A673 (cell line): Measurements from ENCODE around the gene PADI3. TPM values are rescaled to one million over a fixed set of nuclear protein-coding genes. Genes with fewer than 3 reads are reported as not detected.

Experiments used
- BruUV-seq: library from RNA; stranded (reverse); fragments of 400-500 nt; replicated peaks from 2 replicates; lab custom pipeline; 2021; lab: Mats Ljungman, UMichigan
- CTCF ChIA-PET: fragments of 300-600 bp; sonication (Branson Sonifier 250); formaldehyde crosslinking; loops from one replicate; lab custom pipeline; 2022; ENCODE audit warnings: antibody characterized with exemption; lab: Charles Lee
- POLR2A ChIA-PET: fragments of 300-600 bp; sonication (Branson Sonifier 250); formaldehyde crosslinking; loops from one replicate; lab custom pipeline; 2022; ENCODE audit warnings: antibody characterized with exemption; ENCODE audit not compliant: low non-redundant PET; lab: Charles Lee
- DNase-seq: peaks from one replicate; pipeline ENCODE4 v3.0.0-alpha.2; 2015; ENCODE audit warnings: low spot score
- H3K27ac ChIP-seq: fragments of 200-600 bp; sonication (generic); 2 replicates; pipeline ENCODE4 v1.5.1; 2016; ENCODE audit warnings: mixed run types, low read depth, mild to moderate bottlenecking, mixed read lengths, antibody characterized with exemption, low read length; ENCODE audit not compliant: poor library complexity, severe bottlenecking
- H3K27me3 ChIP-seq: fragments of 200-600 bp; sonication (generic); replicated peaks from 2 replicates; pipeline ENCODE4 v1.6.1; 2017; ENCODE audit warnings: mixed run types, low read depth, mild to moderate bottlenecking, mixed read lengths, antibody characterized with exemption, low read length; ENCODE audit not compliant: insufficient read depth, poor library complexity
- H3K36me3 ChIP-seq: fragments of 200-600 bp; sonication (generic); 2 replicates; pipeline ENCODE4 v1.6.1; 2016; ENCODE audit warnings: mixed run types, mild to moderate bottlenecking, mixed read lengths, antibody characterized with exemption, low read length; ENCODE audit not compliant: insufficient read depth, poor library complexity, severe bottlenecking
- H3K4me1 ChIP-seq: fragments of 200-600 bp; sonication (generic); 2 replicates; pipeline ENCODE4 v1.6.1; 2017; ENCODE audit warnings: mixed run types, mild to moderate bottlenecking, mixed read lengths, antibody characterized with exemption, low read length; ENCODE audit not compliant: insufficient read depth, poor library complexity, severe bottlenecking
- H3K4me3 ChIP-seq: fragments of 200-600 bp; sonication (generic); 2 replicates; pipeline ENCODE4 v1.5.1; 2016; ENCODE audit warnings: low read depth, mixed run types, mild to moderate bottlenecking, mixed read lengths, low read length; ENCODE audit not compliant: poor library complexity, severe bottlenecking
- H3K9me3 ChIP-seq: fragments of 200-600 bp; sonication (generic); 2 replicates; pipeline ENCODE4 v1.6.1; 2016; ENCODE audit warnings: mixed run types, low read depth, mild to moderate bottlenecking, mixed read lengths, antibody characterized with exemption, low read length; ENCODE audit not compliant: poor library complexity, severe bottlenecking
- EZH2 ChIP-seq: fragments of 200-600 bp; sonication (generic); IDR thresholded peaks from 2 replicates; pipeline ENCODE4 v1.6.1; 2017; ENCODE audit warnings: borderline replicate concordance, low read depth, mild to moderate bottlenecking, mixed read lengths, antibody characterized with exemption, low read length; ENCODE audit not compliant: poor library complexity, severe bottlenecking
- intact Hi-C: fragments of 100-400 bp; cut with micrococcal nuclease; formaldehyde crosslinking; loops from one replicate; pipeline ENCODE4 v1.10.0; 2022; ENCODE audit not compliant: unreplicated experiment
- total RNA-seq: library from RNA; stranded (reverse); gene quantifications from 2 replicates; pipeline ENCODE4 v1.2.3, GENCODE V29; 2021
- TF ChIP-seq, protein P1 (sequence below): fragments of 300-800, 200-600 bp; sonication (generic); conservative IDR thresholded peaks from 2 replicates; pipeline ENCODE4 v1.5.1; 2017; ENCODE audit warnings: low read depth, mild to moderate bottlenecking, antibody characterized with exemption, low read length, moderate library complexity, mixed read lengths

PADI3 gene
- total RNA-seq, 1 experiment from 2014 or later, result 0.26 TPM

DNA sequence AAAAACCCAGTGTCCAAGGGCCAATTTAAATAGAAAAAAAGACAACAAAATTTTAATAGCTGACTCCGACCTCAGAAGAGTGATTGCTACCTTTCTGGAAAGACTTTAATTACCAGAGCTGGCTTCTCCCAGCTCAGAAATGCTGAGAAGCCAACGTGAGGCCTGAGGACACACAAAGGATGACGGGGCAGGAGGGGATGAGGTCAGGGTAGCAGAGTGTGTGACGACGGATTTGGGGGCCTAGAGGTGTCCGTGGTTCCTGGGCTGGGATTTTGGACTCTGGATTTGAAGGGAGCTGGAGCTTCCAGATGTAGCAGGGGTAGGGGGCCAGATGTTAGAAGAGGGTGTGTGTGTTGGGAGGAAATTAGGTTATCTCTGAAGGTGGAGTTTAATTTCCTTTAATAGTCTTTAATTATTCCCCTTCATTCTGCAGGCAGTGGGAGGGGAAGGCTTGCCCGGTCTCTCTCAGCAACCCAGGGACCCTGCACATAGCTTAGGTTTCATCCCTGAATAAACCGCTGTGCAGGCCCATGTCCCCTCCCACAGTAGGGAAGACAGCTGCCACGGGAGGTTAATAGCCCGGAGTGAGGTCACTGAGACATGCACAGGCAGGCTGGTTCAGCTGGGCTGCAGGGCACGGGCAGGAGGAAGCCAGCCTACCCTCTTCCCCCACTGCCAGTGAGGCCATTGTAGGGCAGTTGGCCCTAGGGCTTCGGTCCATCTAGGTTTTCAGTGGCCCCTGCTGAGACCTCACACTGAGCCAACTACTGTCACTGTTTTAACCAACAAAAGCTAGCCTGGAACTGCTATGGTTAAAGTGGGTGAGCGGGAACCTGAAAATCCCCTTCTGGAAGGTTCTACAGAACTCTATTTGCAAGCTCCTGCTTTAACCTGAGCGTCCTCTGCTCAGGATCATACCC, 3.8 kb upstream of the PADI3 start:
- no peak overlapping the region for H3K27ac ChIP-seq
- CTCF ChIA-PET, result no interaction called here
- TF ChIP-seq EZH2, result no peak
- TF ChIP-seq, protein P1, sequence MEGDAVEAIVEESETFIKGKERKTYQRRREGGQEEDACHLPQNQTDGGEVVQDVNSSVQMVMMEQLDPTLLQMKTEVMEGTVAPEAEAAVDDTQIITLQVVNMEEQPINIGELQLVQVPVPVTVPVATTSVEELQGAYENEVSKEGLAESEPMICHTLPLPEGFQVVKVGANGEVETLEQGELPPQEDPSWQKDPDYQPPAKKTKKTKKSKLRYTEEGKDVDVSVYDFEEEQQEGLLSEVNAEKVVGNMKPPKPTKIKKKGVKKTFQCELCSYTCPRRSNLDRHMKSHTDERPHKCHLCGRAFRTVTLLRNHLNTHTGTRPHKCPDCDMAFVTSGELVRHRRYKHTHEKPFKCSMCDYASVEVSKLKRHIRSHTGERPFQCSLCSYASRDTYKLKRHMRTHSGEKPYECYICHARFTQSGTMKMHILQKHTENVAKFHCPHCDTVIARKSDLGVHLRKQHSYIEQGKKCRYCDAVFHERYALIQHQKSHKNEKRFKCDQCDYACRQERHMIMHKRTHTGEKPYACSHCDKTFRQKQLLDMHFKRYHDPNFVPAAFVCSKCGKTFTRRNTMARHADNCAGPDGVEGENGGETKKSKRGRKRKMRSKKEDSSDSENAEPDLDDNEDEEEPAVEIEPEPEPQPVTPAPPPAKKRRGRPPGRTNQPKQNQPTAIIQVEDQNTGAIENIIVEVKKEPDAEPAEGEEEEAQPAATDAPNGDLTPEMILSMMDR, result no peak
- DNase-seq, result no peak
- H3K36me3 ChIP-seq, result no peaks in the 10 kb centered on the region
- no TSS peak for BruUV-seq
- no peaks in the 10 kb centered on the region for H3K4me1 ChIP-seq
- intact Hi-C loops, result no loop called here
- no peaks in the 10 kb centered on the region for H3K27me3 ChIP-seq
- H3K9me3 ChIP-seq, result no peaks in the 10 kb centered on the region
- POLR2A ChIA-PET, result no interaction called here
- no peak overlapping the region for H3K4me3 ChIP-seq

DNA sequence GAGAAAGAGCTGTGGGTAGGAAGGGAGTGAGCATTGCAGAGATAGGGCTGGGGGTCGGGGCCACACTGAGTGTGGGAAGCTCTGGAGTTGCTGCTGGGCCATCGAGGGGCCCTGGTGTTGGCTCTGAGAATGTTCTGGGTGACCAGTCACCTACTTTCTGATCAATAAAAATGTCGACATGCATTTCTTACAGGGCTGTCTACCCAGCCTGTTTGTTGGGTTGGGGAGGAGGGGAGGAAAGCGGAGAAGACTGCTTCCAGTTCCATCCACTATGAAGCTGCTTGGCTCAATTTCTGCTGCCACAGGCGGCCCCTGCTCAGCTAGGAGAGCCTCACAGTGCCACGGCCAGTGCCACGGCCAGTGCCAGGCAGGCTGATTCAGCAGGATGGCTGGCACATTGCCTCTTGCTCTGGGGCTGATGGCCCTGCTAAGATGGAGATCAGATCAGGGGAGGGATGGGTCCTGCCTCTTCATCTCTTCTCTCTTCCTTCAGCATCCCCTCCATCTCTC, 3.0 kb upstream of the PADI3 start:
- DNase-seq, result no peak
- no peaks in the 10 kb centered on the region for H3K9me3 ChIP-seq
- H3K27ac ChIP-seq, result no peak overlapping the region
- no peak overlapping the region for H3K4me3 ChIP-seq
- ChIA-PET CTCF (no interaction called here), POLR2A (no interaction called here)
- no peaks in the 10 kb centered on the region for H3K36me3 ChIP-seq
- BruUV-seq, result no TSS peak
- H3K27me3 ChIP-seq, result no peaks in the 10 kb centered on the region
- no peaks in the 10 kb centered on the region for H3K4me1 ChIP-seq
- no peak for TF ChIP-seq EZH2
- TF ChIP-seq, protein P1, result no peak
- intact Hi-C loops, result no loop called here

DNA sequence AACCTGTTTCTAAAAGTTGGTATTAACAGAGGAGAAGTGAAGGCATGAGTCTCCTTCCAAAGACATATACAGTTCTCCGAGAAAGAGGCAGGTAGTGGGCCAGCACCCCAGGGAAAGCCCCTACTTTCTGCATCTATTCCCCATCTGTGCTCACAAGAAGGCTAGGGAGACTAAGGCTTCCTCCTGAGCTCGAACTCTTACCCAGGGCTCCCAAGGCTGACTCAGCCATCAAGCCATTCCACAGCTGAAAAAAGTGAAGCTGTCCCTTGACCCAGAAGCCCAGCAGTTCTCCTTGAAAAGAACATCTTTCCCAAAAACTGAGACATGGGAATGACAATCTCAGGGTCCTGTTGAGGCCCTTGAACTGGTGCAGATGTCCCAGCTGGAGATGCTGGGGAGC, 1.9 kb upstream of the PADI3 start:
- H3K36me3 ChIP-seq, result no peaks in the 10 kb centered on the region
- ChIA-PET CTCF (no interaction called here), POLR2A (no interaction called here)
- H3K9me3 ChIP-seq, result no peaks in the 10 kb centered on the region
- no peaks in the 10 kb centered on the region for H3K4me1 ChIP-seq
- H3K27ac ChIP-seq, result no peak overlapping the region
- DNase-seq, result no peak
- no peak for TF ChIP-seq EZH2
- TF ChIP-seq, protein P1, result no peak
- no TSS peak for BruUV-seq
- H3K4me3 ChIP-seq, result no peak overlapping the region
- no peaks in the 10 kb centered on the region for H3K27me3 ChIP-seq
- intact Hi-C loops, result no loop called here
